Measurements from ENCODE around the gene PIGU.

- TF ChIP-seq, protein P1, sequence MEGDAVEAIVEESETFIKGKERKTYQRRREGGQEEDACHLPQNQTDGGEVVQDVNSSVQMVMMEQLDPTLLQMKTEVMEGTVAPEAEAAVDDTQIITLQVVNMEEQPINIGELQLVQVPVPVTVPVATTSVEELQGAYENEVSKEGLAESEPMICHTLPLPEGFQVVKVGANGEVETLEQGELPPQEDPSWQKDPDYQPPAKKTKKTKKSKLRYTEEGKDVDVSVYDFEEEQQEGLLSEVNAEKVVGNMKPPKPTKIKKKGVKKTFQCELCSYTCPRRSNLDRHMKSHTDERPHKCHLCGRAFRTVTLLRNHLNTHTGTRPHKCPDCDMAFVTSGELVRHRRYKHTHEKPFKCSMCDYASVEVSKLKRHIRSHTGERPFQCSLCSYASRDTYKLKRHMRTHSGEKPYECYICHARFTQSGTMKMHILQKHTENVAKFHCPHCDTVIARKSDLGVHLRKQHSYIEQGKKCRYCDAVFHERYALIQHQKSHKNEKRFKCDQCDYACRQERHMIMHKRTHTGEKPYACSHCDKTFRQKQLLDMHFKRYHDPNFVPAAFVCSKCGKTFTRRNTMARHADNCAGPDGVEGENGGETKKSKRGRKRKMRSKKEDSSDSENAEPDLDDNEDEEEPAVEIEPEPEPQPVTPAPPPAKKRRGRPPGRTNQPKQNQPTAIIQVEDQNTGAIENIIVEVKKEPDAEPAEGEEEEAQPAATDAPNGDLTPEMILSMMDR (IDR thresholded peaks at IDR 0.05; ENCODE audit: low read depth, low read length, missing input control) = no peak
- peak in 1 of 2 donors; percentile 13 for TF ChIP-seq RXRA (IDR thresholded peaks at IDR 0.05)
Observed at GRCh38 chr20:34560141-34560523, 116.8 kb downstream of the PIGU start.
